Measurements from ENCODE around the gene CASP4. TPM values are rescaled to one million over a fixed set of nuclear protein-coding genes. Genes with fewer than 3 reads are reported as not detected.

CASP4 gene
- 100 to 1,000 TPM in 1 of 2 donors, 10 to 100 TPM in 1; 72.7 to 199 TPM for total RNA-seq

GRCh38 chr11:104968355-104968855, at the start of gene CASP4:
CASP4 (minus strand) TSS chr11:104968574; CDS start chr11:104968525, 49 bp downstream.
- peak; percentile 3 for DNase-seq (ENCODE audit: low spot score)

GRCh38 chr11:105007463-105007862, 39.1 kb upstream of the CASP4 start:
- no peak overlapping the region for H3K27ac ChIP-seq
- no peaks in the 10 kb centered on the region for H3K36me3 ChIP-seq
- no peaks in the 10 kb centered on the region for H3K4me1 ChIP-seq (ENCODE audit: control insufficient read depth in 1 of 2, low read depth in 2 of 2)
- H3K4me3 ChIP-seq, result no peak overlapping the region
- H3K27me3 ChIP-seq (replicated peaks; ENCODE audit: insufficient read depth), result no peaks in the 10 kb centered on the region
- no peak for TF ChIP-seq CTCF (IDR thresholded peaks at IDR 0.05)
- DNase-seq (ENCODE audit: low spot score), result no peak
- ATAC-seq (ENCODE audit: insufficient number of reproducible peaks, low FRiP score, low read depth), result no peak
- H3K9me3 ChIP-seq, result no peaks in the 10 kb centered on the region

More at GRCh38 chr11:104968355-104968855, at the start of gene CASP4:
- no peak for TF ChIP-seq CTCF (IDR thresholded peaks at IDR 0.05)
- Histone ChIP-seq H3K4me3 (peak within 1 kb of the TSS; percentile 77), H3K9me3 (no peaks in the 10 kb centered on the region), H3K27ac (peak within 1 kb of the TSS; percentile 72 to 81), H3K27me3 (replicated peaks; ENCODE audit: insufficient read depth) (no peaks in the 10 kb centered on the region), H3K36me3 (no peaks in the 10 kb centered on the region), H3K4me1 (ENCODE audit: control insufficient read depth in 1 of 2, low read depth in 2 of 2) (peaks cover 19 to 30% of the 10 kb centered on the region in 2 donors)
- peak; percentile 78 for ATAC-seq (ENCODE audit: insufficient number of reproducible peaks, low FRiP score, low read depth)

- H3K4me3 ChIP-seq, result no peak overlapping the region
- no peak overlapping the region for H3K27ac ChIP-seq
- ATAC-seq (ENCODE audit: insufficient number of reproducible peaks, low FRiP score, low read depth), result no peak
- H3K9me3 ChIP-seq, result no peaks in the 10 kb centered on the region
- no peaks in the 10 kb centered on the region for H3K27me3 ChIP-seq (replicated peaks; ENCODE audit: insufficient read depth)
- TF ChIP-seq CTCF (IDR thresholded peaks at IDR 0.05), result no peak
- no peak for DNase-seq (ENCODE audit: low spot score)
- H3K4me1 ChIP-seq (ENCODE audit: control insufficient read depth in 1 of 2, low read depth in 2 of 2), result no peaks in the 10 kb centered on the region
- no peaks in the 10 kb centered on the region for H3K36me3 ChIP-seq
Observed at GRCh38 chr11:105005451-105005845, 37.1 kb upstream of the CASP4 start.

GRCh38 chr11:105004021-105004420, 35.6 kb upstream of the CASP4 start:
- Histone ChIP-seq H3K4me1 (ENCODE audit: control insufficient read depth in 1 of 2, low read depth in 2 of 2) (no peaks in the 10 kb centered on the region), H3K27me3 (replicated peaks; ENCODE audit: insufficient read depth) (no peaks in the 10 kb centered on the region), H3K9me3 (no peaks in the 10 kb centered on the region), H3K27ac (no peak overlapping the region), H3K36me3 (no peaks in the 10 kb centered on the region), H3K4me3 (no peak overlapping the region)
- TF ChIP-seq CTCF (IDR thresholded peaks at IDR 0.05), result no peak
- DNase-seq (ENCODE audit: low spot score), result no peak
- ATAC-seq (ENCODE audit: insufficient number of reproducible peaks, low FRiP score, low read depth), result no peak

GRCh38 chr11:105003151-105003550, 34.8 kb upstream of the CASP4 start:
- Histone ChIP-seq H3K27me3 (replicated peaks; ENCODE audit: insufficient read depth) (no peaks in the 10 kb centered on the region), H3K9me3 (no peaks in the 10 kb centered on the region), H3K27ac (no peak overlapping the region), H3K4me3 (no peak overlapping the region), H3K36me3 (no peaks in the 10 kb centered on the region), H3K4me1 (ENCODE audit: control insufficient read depth in 1 of 2, low read depth in 2 of 2) (no peaks in the 10 kb centered on the region)
- no peak for TF ChIP-seq CTCF (IDR thresholded peaks at IDR 0.05)
- ATAC-seq (ENCODE audit: insufficient number of reproducible peaks, low FRiP score, low read depth) (no peak), DNase-seq (ENCODE audit: low spot score) (no peak)

Measured in thoracic aorta (tissue), 2 donors.